Right lobe of liver (tissue), 6 donors: ENCODE measurements around the gene ID3. TPM values are rescaled to one million over a fixed set of nuclear protein-coding genes. Genes with fewer than 3 reads are reported as not detected.
A peak's percentile ranks its signal among the peaks of the same experiment; 100 is the strongest.

Source experiments
- ATAC-seq, 4 donors: fragments of 200-7000 bp; cut with Tn5 transposase; one replicate each; pipeline ENCODE4 v1.9.1; 2020; ENCODE audit warnings: mild to moderate bottlenecking in 4 of 4, moderate library complexity in 4 of 4
- DNase-seq, 3 donors: peaks; one replicate each; pipeline ENCODE4 v3.0.0-alpha.2; 2020
- H3K27ac ChIP-seq, 3 donors: fragments of 200-600 bp; one replicate each; pipeline ENCODE4 v1.8.0; 2022
- H3K27me3 ChIP-seq, 2 donors: fragments of 200-600 bp; one replicate each; pipeline ENCODE4 v1.8.0; 2022
- H3K36me3 ChIP-seq, 4 donors: fragments of 200-600 bp; sonication (generic) in 1 of 4; one replicate each; pipeline versions ENCODE4 v1.5.1 to v1.8.0; 2017 to 2022; ENCODE audit warnings: control low read depth in 1 of 4
- H3K4me1 ChIP-seq, 4 donors: fragments of 200-600 bp; sonication (generic) in 1 of 4; one replicate each; pipeline versions ENCODE4 v1.5.1 to v1.8.0; 2017 to 2022; ENCODE audit warnings: control low read depth in 1 of 4
- H3K4me3 ChIP-seq, 3 donors: fragments of 200-600 bp; one replicate each; pipeline ENCODE4 v1.8.0; 2022
- H3K9me3 ChIP-seq, 4 donors: fragments of 200-600 bp; sonication (generic) in 1 of 4; one replicate each; pipeline versions ENCODE4 v1.5.1 to v1.8.0; 2017 to 2022; ENCODE audit warnings: control low read depth in 1 of 4
- CTCF ChIP-seq, 4 donors: fragments of 200-600 bp in 3 of 4; fragments of 450-650 bp in 1 of 4; IDR thresholded peaks; one replicate each; pipeline versions ENCODE4 v1.5.1 to v1.8.0; 2016 to 2022; ENCODE audit warnings: antibody characterized with exemption in 4 of 4, mild to moderate bottlenecking in 2 of 4
- POLR2A ChIP-seq: fragments of 450-650 bp; IDR thresholded peaks from one replicate; pipeline ENCODE4 v1.6.1; 2017; ENCODE audit warnings: antibody characterized with exemption, mild to moderate bottlenecking
- WGBS: methylation state at CpG from one replicate; pipeline ENCODE4 v1.1.6; 2018; ENCODE audit warnings: low coverage, low lambda C conversion rate; ENCODE audit not compliant: insufficient coverage; ENCODE audit errors: missing lambda C conversion rate; 5-methylcytosine and 5-hydroxymethylcytosine counted together
- intact Hi-C, 2 donors: fragments of 100-400 bp; cut with DNase I; formaldehyde crosslinking; loops; one replicate each; pipeline versions ENCODE4 v1.11.2 to v1.14.1; 2022
- long read RNA-seq: library from polyadenylated mRNA; unstranded; transcript quantifications from one replicate; pipeline ENCODE4 v2.0.0, GENCODE V29; 2019
- total RNA-seq, 6 experiments: library from RNA; depleted of rRNA in 2 of 6; stranded (reverse); fragments of >200 nt in 2 of 6; fragmentation: NEBNext Ultra II Directional in 3 of 6; extraction: Animal tissue kit (Norgen Biotek cat#: 25700) in 3 of 6; gene quantifications; one replicate each; pipeline versions ENCODE4 v1.1.0 to v1.2.4, GENCODE V29; 2016 to 2023
- donor health status: DM: no; HTN: yes; CAD: no.
- donor health status: DM: no; HTN: no; CAD: no.
- donor health status: DM: no; HTN: no; CAD: no.
- donor health status: DM: no; HTN: yes; CAD: no.
- donor health status: DM: no; HTN: yes; CAD: no.

ID3 gene
- total RNA-seq = 10 to 100 TPM; 12.7 to 44.6 (median 27.0) TPM
- long read RNA-seq, transcript ID3-201 (3 exons, 1,251 nt) = major isoform, 6 of 7 reads
- long read RNA-seq, partial matches to known transcripts = 0 of 7 reads
- long read RNA-seq, other reads (novel, unspliced or antisense) = 1 of 7 reads

DNA sequence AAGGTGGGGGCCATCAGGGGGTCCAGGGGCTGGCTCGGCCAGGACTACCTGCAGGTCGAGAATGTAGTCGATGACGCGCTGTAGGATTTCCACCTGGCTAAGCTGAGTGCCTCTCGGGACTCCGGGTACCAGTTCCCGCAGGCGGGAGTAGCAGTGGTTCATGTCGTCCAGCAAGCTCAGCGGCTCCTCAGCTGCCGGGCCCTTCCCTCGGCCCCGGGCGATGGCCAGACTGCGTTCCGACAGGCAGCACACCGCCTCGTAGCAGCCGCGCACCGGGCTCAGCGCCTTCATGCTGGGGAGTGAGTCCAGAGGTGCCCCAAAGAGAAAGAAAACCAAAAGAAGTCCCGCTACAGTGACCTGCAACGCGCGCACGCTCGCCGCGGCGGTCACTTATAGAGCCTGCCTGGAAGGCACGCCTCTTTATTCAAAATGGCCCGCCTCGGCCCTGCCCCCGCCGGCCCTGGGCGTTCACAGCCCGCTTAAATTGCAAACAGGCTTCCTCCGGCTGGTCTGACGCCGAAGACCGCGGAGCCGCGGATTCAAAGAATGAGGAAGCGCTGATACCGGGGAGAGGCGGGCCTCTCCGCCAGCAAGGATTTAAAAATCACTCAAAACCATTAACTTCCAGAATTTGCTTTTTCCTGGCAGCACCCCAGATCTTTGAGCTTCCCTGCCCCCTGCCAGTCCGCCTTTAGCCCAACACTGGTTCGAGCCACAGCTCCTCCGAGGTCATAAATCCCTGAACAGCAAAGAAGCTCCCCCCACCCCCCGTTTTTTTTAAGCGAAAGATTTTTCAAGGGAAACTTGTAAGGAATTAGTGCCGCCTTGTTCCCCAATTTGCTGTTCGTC lies at the start of gene ID3:
Gene ID3 (minus strand): TSS at position 366 of the 849 bp plus-strand sequence. CDS start 75 bp downstream, at position 291.
- Histone ChIP-seq H3K4me1 (peaks cover 0 to 18% (median under 1%) of the 10 kb centered on the region in 4 donors), H3K27ac (peak within 1 kb of the TSS; percentile 73 to 93 (median 75)), H3K27me3 (no peaks in the 10 kb centered on the region), H3K9me3 (no peaks in the 10 kb centered on the region), H3K36me3 (no peaks in the 10 kb centered on the region), H3K4me3 (peak within 1 kb of the TSS; percentile 62 to 69 (median 64))
- TF ChIP-seq CTCF (IDR thresholded peaks at IDR 0.05) (no peak), POLR2A (peak; percentile 95)
- intact Hi-C loops = no loop called here
- 2% methylated on average over 31 of the region's 57 CpGs for WGBS
- DNase-seq = peak; percentile 97 to 98 (median 97)
- ATAC-seq = peak; percentile 70 to 83 (median 80)

- 56% methylated on average over 3 of the region's 4 CpGs for WGBS
- intact Hi-C loops = no loop called here
- ATAC-seq = no peak
- no peaks in the 10 kb centered on the region for H3K27me3 ChIP-seq
- no peaks in the 10 kb centered on the region for H3K4me1 ChIP-seq
- H3K27ac ChIP-seq = no peak overlapping the region
- no peaks in the 10 kb centered on the region for H3K36me3 ChIP-seq
- TF ChIP-seq POLR2A = no peak
- TF ChIP-seq CTCF (IDR thresholded peaks at IDR 0.05) = no peak
- no peak overlapping the region for H3K4me3 ChIP-seq
- H3K9me3 ChIP-seq = no peaks in the 10 kb centered on the region
- DNase-seq = no peak
These were observed 48.6 kb upstream of the ID3 start for GRCh38 chr1:23607944-23608343.

DNA sequence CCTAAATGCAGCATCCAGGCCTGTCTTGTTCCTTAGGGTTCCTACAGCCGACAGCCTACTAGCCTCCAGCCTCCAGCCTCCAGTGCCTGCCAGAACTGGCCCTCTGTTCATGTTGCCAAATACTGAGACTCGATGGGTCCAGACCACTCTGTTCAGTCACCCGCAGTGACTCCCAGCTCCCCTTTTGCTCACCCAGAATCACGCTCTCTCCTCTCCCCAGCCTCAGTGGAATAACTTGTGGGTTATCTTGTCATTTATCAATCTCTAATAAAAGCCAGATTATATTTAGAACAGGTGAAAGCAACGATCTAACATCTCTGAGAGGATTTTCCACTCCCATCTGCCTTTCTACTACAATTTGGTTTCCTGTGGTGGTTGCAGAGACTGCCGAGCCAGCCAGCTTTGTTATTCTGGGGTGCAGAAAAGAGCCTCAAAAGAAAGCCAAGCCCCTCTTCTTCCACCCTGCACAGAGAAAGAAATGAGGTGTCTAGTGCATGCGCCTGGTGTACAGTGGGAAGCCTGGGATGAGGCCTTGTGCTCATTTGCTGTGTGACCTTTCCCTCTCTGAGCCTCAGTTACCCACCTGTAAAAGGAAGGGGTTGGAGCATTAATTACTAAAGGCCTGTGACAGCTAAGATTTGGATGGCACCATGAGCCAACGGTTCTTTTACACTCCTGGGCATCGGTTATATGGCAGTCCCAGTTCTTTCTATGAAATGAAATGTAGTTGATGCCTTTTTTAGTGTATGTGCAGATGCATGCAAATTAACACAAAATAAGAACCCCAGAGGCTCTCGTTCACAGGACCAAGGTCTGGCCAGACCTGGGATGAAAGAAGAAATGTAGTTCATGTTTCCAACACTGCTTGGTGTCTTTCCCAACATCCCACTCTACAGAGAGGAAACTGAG lies 42.9 kb upstream of the ID3 start:
- intact Hi-C loops = no loop called here
- Histone ChIP-seq H3K4me1 (no peaks in the 10 kb centered on the region), H3K27me3 (no peaks in the 10 kb centered on the region), H3K27ac (no peak overlapping the region), H3K9me3 (no peaks in the 10 kb centered on the region), H3K4me3 (no peak overlapping the region), H3K36me3 (no peaks in the 10 kb centered on the region)
- ATAC-seq = no peak
- TF ChIP-seq CTCF (IDR thresholded peaks at IDR 0.05) (no peak), POLR2A (no peak)
- WGBS = 73% methylated on average over 9 of the region's 10 CpGs
- no peak for DNase-seq

- Histone ChIP-seq H3K4me3 (no peak overlapping the region), H3K4me1 (no peaks in the 10 kb centered on the region), H3K9me3 (no peaks in the 10 kb centered on the region), H3K27me3 (no peaks in the 10 kb centered on the region), H3K27ac (no peak overlapping the region), H3K36me3 (no peaks in the 10 kb centered on the region)
- WGBS = 70% methylated on average over 7 of the region's 11 CpGs
- DNase-seq (no peak), ATAC-seq (no peak)
- TF ChIP-seq CTCF (IDR thresholded peaks at IDR 0.05) (no peak), POLR2A (no peak)
- intact Hi-C loops = no loop called here
These were observed 42.0 kb upstream of the ID3 start for GRCh38 chr1:23601135-23601967.
